K562 (cell line): ENCODE results near the gene CAPS. TPM values are rescaled to one million over a fixed set of nuclear protein-coding genes. Genes with fewer than 3 reads are reported as not detected.

ENCODE experiments used
- ATAC-seq: fragments of 200-7000 bp; cut with Tn5 transposase; 3 replicates; pipeline ENCODE4 v1.9.1; 2020; ENCODE audit warnings: moderate library complexity
- BruUV-seq: library from RNA; stranded (reverse); fragments of 400-500 nt; replicated peaks from 2 replicates; lab custom pipeline; 2021; lab: Mats Ljungman, UMichigan
- CTCF ChIA-PET: fragments of 300-600 bp; formaldehyde crosslinking; extraction: SDS; loops from one replicate; lab custom pipeline; 2021; ENCODE audit warnings: low intra/inter-chr PET ratio; lab: Yijun Ruan, JAX
- POLR2A ChIA-PET: fragments of 300-600, 350-650 bp; sonication (Branson Sonifier 250); formaldehyde crosslinking; extraction: SDS; loops from one replicate; lab custom pipeline; 2021; ENCODE audit warnings: antibody characterized with exemption, inconsistent platforms; lab: Yijun Ruan, JAX
- DNase-seq, 4 experiments: peaks; one replicate each; pipeline versions ENCODE4 v3.0.0 to v3.0.0-alpha.2; 2011 to 2018; ENCODE audit warnings: low spot score in 3 of 4, mixed read lengths in 3 of 4; ENCODE audit errors: extremely low read depth in 1 of 4
- FAIRE-seq: peaks from 2 replicates; lab custom pipeline; 2011; peaks lifted over from hg19 to GRCh38; lab: Jason Lieb, UNC
- H2AFZ ChIP-seq: 2 replicates; pipeline ENCODE4 v1.6.0; 2011; ENCODE audit warnings: low read depth, low read length, control low read depth, inconsistent platforms
- H3K27ac ChIP-seq: fragments of 200-600 bp; 3 replicates; pipeline ENCODE4 v1.8.0; 2011; ENCODE audit warnings: low read depth, mild to moderate bottlenecking, control low read depth, inconsistent platforms, low read length, moderate library complexity, mixed read lengths; ENCODE audit errors: extremely low read depth
- H3K27me3 ChIP-seq, 2 experiments: fragments of 300-600 bp in 1 of 2; 2 replicates in 1 of 2; 3 replicates in 1 of 2; pipeline versions ENCODE4 v1.6.0 to v1.8.0; 2011; ENCODE audit warnings: inconsistent platforms in 2 of 2, low read length in 2 of 2, mild to moderate bottlenecking in 1 of 2, mixed read lengths in 1 of 2, moderate library complexity in 1 of 2; ENCODE audit not compliant: control insufficient read depth in 2 of 2, insufficient read depth in 2 of 2
- H3K36me3 ChIP-seq: fragments of 300-600 bp; 3 replicates; pipeline ENCODE4 v1.8.0; 2011; ENCODE audit warnings: mild to moderate bottlenecking, low read length, inconsistent platforms; ENCODE audit not compliant: control insufficient read depth, insufficient read depth
- H3K4me1 ChIP-seq, 2 experiments: fragments of 200-600 bp in 1 of 2; replicated peaks in 1 of 2; 2 replicates in 1 of 2; 3 replicates in 1 of 2; pipeline versions ENCODE4 v1.5.1 to v1.8.0; 2011; ENCODE audit warnings: inconsistent platforms in 2 of 2, low read length in 2 of 2, mild to moderate bottlenecking in 1 of 2, mixed read lengths in 1 of 2, moderate library complexity in 1 of 2; ENCODE audit not compliant: control insufficient read depth in 2 of 2, insufficient read depth in 2 of 2
- H3K4me2 ChIP-seq: 2 replicates; pipeline ENCODE4 v1.6.1; 2011; ENCODE audit warnings: low read length, control low read depth, inconsistent platforms, mixed read lengths; ENCODE audit not compliant: insufficient read depth
- H3K4me3 ChIP-seq: fragments of 200-600 bp; sonication (generic), shearing (Covaris generic); 2 replicates; pipeline ENCODE4 v1.5.1; 2016; ENCODE audit warnings: control low read depth, inconsistent platforms
- H3K79me2 ChIP-seq: fragments of 200-600 bp; 3 replicates; pipeline ENCODE4 v1.8.0; 2011; ENCODE audit warnings: low read length, inconsistent platforms; ENCODE audit not compliant: control insufficient read depth, insufficient read depth
- H3K9ac ChIP-seq, 2 experiments: 2 replicates each; pipeline versions ENCODE4 v1.6.0 to v1.6.1; 2011; ENCODE audit warnings: low read depth in 2 of 2, low read length in 2 of 2, control low read depth in 1 of 2, inconsistent platforms in 1 of 2, mild to moderate bottlenecking in 1 of 2, mixed read lengths in 1 of 2; ENCODE audit not compliant: insufficient read depth in 1 of 2
- H3K9me1 ChIP-seq: one replicate; pipeline ENCODE4 v1.6.0; 2011; ENCODE audit warnings: inconsistent platforms, mild to moderate bottlenecking, low read length, moderate library complexity; ENCODE audit not compliant: control insufficient read depth, insufficient read depth
- H3K9me3 ChIP-seq: replicated peaks from 2 replicates; pipeline ENCODE4 v1.5.1; 2011; ENCODE audit warnings: low read depth, low read length, inconsistent platforms; ENCODE audit not compliant: control insufficient read depth, insufficient read depth
- H4K20me1 ChIP-seq: replicated peaks from 2 replicates; pipeline ENCODE4 v1.6.1; 2011; ENCODE audit warnings: low read length, inconsistent platforms, mixed read lengths; ENCODE audit not compliant: control insufficient read depth, insufficient read depth
- ARID3A ChIP-seq: IDR thresholded peaks from 2 replicates; pipeline ENCODE4 v1.6.1; 2012; ENCODE audit warnings: low read depth, low read length, improper control_type of control experiment, borderline replicate concordance
- BCL6 ChIP-seq: fragments of 250-450 bp; sonication (Bioruptor Pico); IDR thresholded peaks from 2 replicates; pipeline ENCODE4 v1.4.0; 2020
- ELF1 ChIP-seq: fragments of 200-800 bp; sonication (Bioruptor generic); IDR thresholded peaks from 2 replicates; pipeline ENCODE4 v1.6.1; 2016; ENCODE audit warnings: missing genetic modification characterization, missing compliant biosample characterization
- FOXJ3 ChIP-seq: sonication (generic); formaldehyde crosslinking; IDR thresholded peaks from 2 replicates; pipeline ENCODE4 v1.4.0; 2020; ENCODE audit warnings: mild to moderate bottlenecking, missing genetic modification reagents
- HOXB6 ChIP-seq: fragments of 250-450 bp; sonication (Bioruptor Pico); IDR thresholded peaks from 2 replicates; pipeline ENCODE4 v1.5.1; 2022; ENCODE audit warnings: mild to moderate bottlenecking, borderline replicate concordance
- POLR2G ChIP-seq: fragments of 200-400 bp; formaldehyde crosslinking; IDR thresholded peaks from 2 replicates; pipeline ENCODE4 v1.6.1; 2017; ENCODE audit warnings: low read depth, mild to moderate bottlenecking, antibody characterized with exemption, low read length, moderate library complexity
- SMARCA4 ChIP-seq: fragments of 450-650 bp; IDR thresholded peaks from 2 replicates; pipeline ENCODE4 v1.6.1; 2016
- ZNF212 ChIP-seq: fragments of 450-650 bp; formaldehyde crosslinking; IDR thresholded peaks from 2 replicates; pipeline ENCODE4 v1.4.0; 2020; ENCODE audit warnings: mild to moderate bottlenecking
- ZNF224 ChIP-seq: sonication (generic); formaldehyde crosslinking; IDR thresholded peaks from 2 replicates; pipeline ENCODE4 v1.8.0; 2022; ENCODE audit warnings: mild to moderate bottlenecking, missing genetic modification reagents
- ZNF311 ChIP-seq: fragments of 250-450 bp; sonication (Bioruptor Pico); IDR thresholded peaks from 2 replicates; pipeline ENCODE4 v1.4.0; 2020; ENCODE audit warnings: mild to moderate bottlenecking, moderate library complexity
- WGBS: fragments of 100-300 bp; shearing (Covaris generic); methylation state at CpG from one replicate; pipeline ENCODE4 v1.1.6; 2016; ENCODE audit warnings: low coverage, mixed read lengths; ENCODE audit not compliant: insufficient coverage; ENCODE audit errors: missing lambda C conversion rate; 5-methylcytosine and 5-hydroxymethylcytosine counted together
- in situ Hi-C: fragments of 300-500 bp; cut with MboI; formaldehyde crosslinking; loops from 4 replicates; pipeline ENCODE4 v1.15.0; 2018; ENCODE audit warnings: inconsistent platforms, mixed read lengths
- intact Hi-C: fragments of 100-400 bp; cut with micrococcal nuclease; formaldehyde crosslinking; loops from 2 replicates; pipeline ENCODE4 v1.14.2; 2022
- polyA plus RNA-seq, 8 experiments: library from polyadenylated mRNA; depleted of rRNA in 4 of 8; stranded (reverse) in 5 of 8; unstranded in 3 of 8; fragments of >200 nt; fragmentation: Nextera tagmentation in 2 of 8; fragmentation: Illumina TruSeq in 1 of 8; extraction: Ambion mirVana in 2 of 8; extraction: Trizol in 1 of 8; gene quantifications; 2 replicates each; pipeline versions ENCODE4 v1.2.1 to v1.2.3, GENCODE V29; 2011 to 2014; ENCODE audit warnings: inconsistent platforms in 1 of 8, missing spikeins in 1 of 8
- total RNA-seq, 7 experiments: library from RNA; depleted of rRNA in 6 of 7; stranded (reverse); fragments of >200 nt in 6 of 7; fragmentation: Illumina TruSeq in 2 of 7; extraction: Trizol in 2 of 7; gene quantifications; 2 replicates each; pipeline versions ENCODE4 v1.2.1 to v1.2.3, GENCODE V29; 2011 to 2021; ENCODE audit warnings: low replicate concordance in 1 of 7
- TF ChIP-seq, protein P1 (sequence below): fragments of 200-400 bp; formaldehyde crosslinking; IDR thresholded peaks from 2 replicates; pipeline ENCODE4 v1.6.1; 2017; ENCODE audit warnings: mild to moderate bottlenecking, low read depth, low read length, moderate library complexity

CAPS gene
- total and polyA plus RNA-seq, 9 of the 15 experiments (the other 6 are each of a cell fraction or from before 2014, with no cell fraction given) = 0.15 to 4.0 (median 0.91) TPM

DNA sequence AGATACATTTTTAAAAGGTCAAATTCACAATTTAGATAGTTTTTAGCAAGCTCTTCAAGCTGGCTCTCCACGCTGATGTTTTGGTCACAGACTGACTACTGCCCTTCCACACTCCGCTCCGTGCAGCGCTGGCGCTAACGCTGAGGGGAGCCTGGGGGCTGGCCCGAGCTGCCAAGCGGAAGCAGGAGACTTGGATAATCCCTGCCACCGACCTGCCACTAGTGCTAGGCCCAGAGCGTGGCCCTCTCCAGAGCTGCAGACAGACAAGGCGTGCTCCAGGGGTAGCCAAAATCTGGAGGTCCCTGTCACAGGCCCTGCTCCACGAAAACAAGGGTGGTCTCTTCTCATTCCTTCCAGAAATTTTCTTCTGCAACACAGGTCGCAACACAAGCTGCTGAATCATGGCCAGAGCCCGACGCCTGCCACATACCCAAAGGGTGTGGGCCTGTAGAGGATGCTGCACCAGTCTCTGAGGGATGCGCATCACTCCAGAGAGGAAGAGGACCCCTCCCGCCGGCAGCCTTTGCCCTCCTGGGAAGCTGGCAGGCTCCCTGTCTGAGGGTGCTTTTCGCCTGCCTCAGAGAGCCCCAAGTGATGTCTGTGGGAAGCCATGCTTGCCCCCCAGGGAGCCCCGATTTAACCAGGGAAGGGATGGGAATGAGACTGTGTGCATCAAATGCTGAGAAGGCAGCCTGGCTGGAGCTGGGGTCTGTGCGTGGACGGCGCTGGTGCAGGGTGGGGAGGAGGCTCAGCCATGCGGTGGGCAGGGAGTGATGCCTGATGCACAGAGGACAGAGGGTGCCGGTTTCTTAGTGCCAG lies 21.6 kb downstream of the CAPS start:
- ChIA-PET CTCF (no interaction called here), POLR2A (no interaction called here)
- peaks cover 2% of the 10 kb centered on the region for H3K9me1 ChIP-seq
- no peak overlapping the region for H3K4me3 ChIP-seq
- 0 out of 4 replicates have a peak overlapping the region, but pooled peaks of 1 of the 2 experiments have one; percentile 23 for H3K9ac ChIP-seq
- WGBS = 94% methylated on average over 24 of the region's 25 CpGs
- BruUV-seq = no TSS peak
- FAIRE-seq (no peak), DNase-seq (no peak), ATAC-seq (no peak)
- peaks cover 0 to 10% of the 10 kb centered on the region in 2 experiments; a peak in 1 of 5 replicates for H3K4me1 ChIP-seq
- peaks cover 88% of the 10 kb centered on the region; the same call in 2 of the 3 replicates for H3K36me3 ChIP-seq
- H3K4me2 ChIP-seq = no peak overlapping the region
- H2AFZ ChIP-seq = no peak overlapping the region
- H3K27ac ChIP-seq = no peak overlapping the region
- intact Hi-C loops = no loop called here
- TF ChIP-seq ELF1 (tag) = no peak
- TF ChIP-seq POLR2G = 0 out of 2 replicates have a peak, but pooled peaks have one; percentile 28
- no peak for TF ChIP-seq BCL6
- no peaks in the 10 kb centered on the region for H3K9me3 ChIP-seq
- peaks cover 5% of the 10 kb centered on the region; the same call in 1 of the 2 replicates for H4K20me1 ChIP-seq
- no peaks in the 10 kb centered on the region for H3K27me3 ChIP-seq
- in situ Hi-C loops = no loop called here
- peaks cover 5% of the 10 kb centered on the region; the same call in 1 of the 3 replicates for H3K79me2 ChIP-seq

DNA sequence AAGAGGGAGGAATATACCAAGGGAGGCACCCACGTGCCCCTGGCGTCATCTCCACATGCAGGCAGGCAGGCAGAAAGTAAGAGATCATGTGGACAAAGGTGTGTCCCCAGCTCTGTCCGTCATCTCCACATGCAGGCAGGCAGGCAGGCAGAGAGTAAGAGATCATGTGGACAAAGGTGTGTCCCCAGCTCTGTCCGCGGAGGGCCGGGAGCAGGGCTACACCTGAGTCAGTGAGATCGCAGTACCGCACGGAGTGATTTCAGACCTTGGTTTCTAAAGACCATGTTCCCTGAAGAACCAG lies 22.2 kb downstream of the CAPS start:
- Histone ChIP-seq H3K27ac (no peak overlapping the region), H4K20me1 (peaks cover 5% of the 10 kb centered on the region; the same call in 1 of the 2 replicates), H2AFZ (no peak overlapping the region), H3K79me2 (peaks cover 7% of the 10 kb centered on the region; the same call in 1 of the 3 replicates), H3K9me1 (peaks cover 2% of the 10 kb centered on the region), H3K9ac (0 out of 4 replicates have a peak overlapping the region, but pooled peaks of 1 of the 2 experiments have one; percentile 23), H3K4me1 (peaks cover 0 to 13% of the 10 kb centered on the region in 2 experiments; a peak in 1 of 5 replicates), H3K27me3 (no peaks in the 10 kb centered on the region), H3K9me3 (no peaks in the 10 kb centered on the region), H3K4me2 (no peak overlapping the region), H3K36me3 (peaks cover 88% of the 10 kb centered on the region; the same call in 2 of the 3 replicates), H3K4me3 (no peak overlapping the region)
- 96% methylated on average over 9 of the region's 9 CpGs for WGBS
- DNase-seq = no peak
- BruUV-seq = no TSS peak
- in situ Hi-C loops (no loop called here), intact Hi-C loops (no loop called here)
- FAIRE-seq = no peak
- ATAC-seq = no peak
- POLR2A ChIA-PET = interaction anchor here (0.6 kb wide), 1 partner anchor 273 kb away, joined by 3 read pairs; no protein-coding TSS in a partner anchor
- CTCF ChIA-PET = no interaction called here
- no peak for TF ChIP-seq ARID3A
- TF ChIP-seq ZNF212 (CRISPR knock-in tag) = no peak
- TF ChIP-seq, protein P1, sequence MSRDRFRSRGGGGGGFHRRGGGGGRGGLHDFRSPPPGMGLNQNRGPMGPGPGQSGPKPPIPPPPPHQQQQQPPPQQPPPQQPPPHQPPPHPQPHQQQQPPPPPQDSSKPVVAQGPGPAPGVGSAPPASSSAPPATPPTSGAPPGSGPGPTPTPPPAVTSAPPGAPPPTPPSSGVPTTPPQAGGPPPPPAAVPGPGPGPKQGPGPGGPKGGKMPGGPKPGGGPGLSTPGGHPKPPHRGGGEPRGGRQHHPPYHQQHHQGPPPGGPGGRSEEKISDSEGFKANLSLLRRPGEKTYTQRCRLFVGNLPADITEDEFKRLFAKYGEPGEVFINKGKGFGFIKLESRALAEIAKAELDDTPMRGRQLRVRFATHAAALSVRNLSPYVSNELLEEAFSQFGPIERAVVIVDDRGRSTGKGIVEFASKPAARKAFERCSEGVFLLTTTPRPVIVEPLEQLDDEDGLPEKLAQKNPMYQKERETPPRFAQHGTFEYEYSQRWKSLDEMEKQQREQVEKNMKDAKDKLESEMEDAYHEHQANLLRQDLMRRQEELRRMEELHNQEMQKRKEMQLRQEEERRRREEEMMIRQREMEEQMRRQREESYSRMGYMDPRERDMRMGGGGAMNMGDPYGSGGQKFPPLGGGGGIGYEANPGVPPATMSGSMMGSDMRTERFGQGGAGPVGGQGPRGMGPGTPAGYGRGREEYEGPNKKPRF = no peak
- no peak for TF ChIP-seq ZNF311 (CRISPR knock-in tag)
- TF ChIP-seq HOXB6 (CRISPR knock-in tag) = no peak
- TF ChIP-seq SMARCA4 = no peak
- TF ChIP-seq ZNF224 = no peak
- TF ChIP-seq FOXJ3 = no peak
